ENCODE results near the gene CENPM. TPM values are rescaled to one million over a fixed set of nuclear protein-coding genes. Genes with fewer than 3 reads are reported as not detected.

The CENPM gene
- total and polyA plus RNA-seq, 4 donors, result 5.2 to 13.0 (median 10.6) TPM

DNA sequence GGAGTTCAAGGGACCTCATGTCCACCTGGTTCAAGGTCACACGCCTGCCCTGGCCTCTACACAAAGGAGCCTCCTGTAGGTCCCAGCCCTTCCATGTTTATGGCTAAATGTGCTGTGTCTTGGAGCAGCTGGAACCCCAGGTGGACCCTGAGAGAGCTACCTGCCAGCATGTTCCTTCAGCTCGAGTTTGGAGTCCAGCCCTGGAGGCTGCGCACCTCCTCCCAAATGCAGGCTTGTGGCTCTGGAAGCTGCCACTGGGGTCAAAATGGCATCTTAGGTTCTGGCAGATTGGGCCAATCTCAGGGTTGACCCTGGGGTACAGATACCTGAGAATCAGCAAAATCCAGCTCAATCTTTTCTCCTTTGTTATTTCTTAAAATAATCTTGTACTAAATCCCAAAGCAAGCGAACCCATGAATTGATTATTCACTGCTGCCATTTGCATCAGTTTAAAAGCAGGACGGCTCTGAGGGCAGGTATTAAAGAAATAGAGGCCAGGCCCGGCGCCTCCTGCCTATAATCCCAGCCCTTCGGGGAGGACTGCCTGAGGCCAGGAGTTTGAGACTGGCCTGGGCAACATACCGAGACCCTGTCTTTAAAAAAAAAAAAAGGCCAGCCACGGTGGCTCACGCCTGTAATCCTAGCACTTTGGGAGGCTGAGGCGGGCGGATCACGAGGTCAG is 23.2 kb downstream of the CENPM start:
- Histone ChIP-seq H3K9me3 (ENCODE audit: control insufficient read depth, insufficient read depth, low read length) (no peaks in the 10 kb centered on the region), H3K4me3 (ENCODE audit: low read depth, low read length) (no peak overlapping the region), H3K27ac (ENCODE audit: low read depth, low read length) (no peak overlapping the region), H3K27me3 (ENCODE audit: control insufficient read depth, insufficient read depth, low read length) (peaks cover 47% of the 10 kb centered on the region), H3K36me3 (ENCODE audit: control insufficient read depth, insufficient read depth, low read length) (no peaks in the 10 kb centered on the region), H3K4me1 (ENCODE audit: control insufficient read depth, insufficient read depth, low read length) (peaks cover 39% of the 10 kb centered on the region)
- DNase-seq (ENCODE audit: low read depth in 4 of 6, low spot score in 6 of 6), result no peak
- 89% methylated on average over 11 of the region's 14 CpGs for WGBS (ENCODE audit: insufficient coverage)

- Histone ChIP-seq H3K36me3 (ENCODE audit: control insufficient read depth, insufficient read depth, low read length) (no peaks in the 10 kb centered on the region), H3K27me3 (ENCODE audit: control insufficient read depth, insufficient read depth, low read length) (peaks cover 47% of the 10 kb centered on the region), H3K4me3 (ENCODE audit: low read depth, low read length) (no peak overlapping the region), H3K4me1 (ENCODE audit: control insufficient read depth, insufficient read depth, low read length) (peaks cover 37% of the 10 kb centered on the region), H3K27ac (ENCODE audit: low read depth, low read length) (no peak overlapping the region), H3K9me3 (ENCODE audit: control insufficient read depth, insufficient read depth, low read length) (no peaks in the 10 kb centered on the region)
- no peak for DNase-seq (ENCODE audit: low read depth in 4 of 6, low spot score in 6 of 6)
- 91% methylated on average over 4 of the region's 4 CpGs for WGBS (ENCODE audit: insufficient coverage)
Measured at GRCh38 chr22:41922940-41923594, 23.9 kb downstream of the CENPM start.

- no peak overlapping the region for H3K27ac ChIP-seq (ENCODE audit: low read depth, low read length)
- H3K4me1 ChIP-seq (ENCODE audit: control insufficient read depth, insufficient read depth, low read length), result peaks cover 43% of the 10 kb centered on the region
- no peaks in the 10 kb centered on the region for H3K36me3 ChIP-seq (ENCODE audit: control insufficient read depth, insufficient read depth, low read length)
- DNase-seq (ENCODE audit: low read depth in 4 of 6, low spot score in 6 of 6), result no peak
- H3K9me3 ChIP-seq (ENCODE audit: control insufficient read depth, insufficient read depth, low read length), result no peaks in the 10 kb centered on the region
- peaks cover 50% of the 10 kb centered on the region for H3K27me3 ChIP-seq (ENCODE audit: control insufficient read depth, insufficient read depth, low read length)
- H3K4me3 ChIP-seq (ENCODE audit: low read depth, low read length), result no peak overlapping the region
- WGBS (ENCODE audit: insufficient coverage), result 90% methylated on average over 5 of the region's 5 CpGs
Measured at GRCh38 chr22:41922328-41922727, 24.6 kb downstream of the CENPM start.

GRCh38 chr22:41920271-41920976 is 26.5 kb downstream of the CENPM start:
- 17% methylated on average over 14 of the region's 21 CpGs for WGBS (ENCODE audit: insufficient coverage)
- no peak for DNase-seq (ENCODE audit: low read depth in 4 of 6, low spot score in 6 of 6)
- peaks cover 52% of the 10 kb centered on the region for H3K27me3 ChIP-seq (ENCODE audit: control insufficient read depth, insufficient read depth, low read length)

GRCh38 chr22:41919357-41920224 is 27.4 kb downstream of the CENPM start:
- peak in 1 of 6 donors; percentile 60 for DNase-seq (ENCODE audit: low read depth in 4 of 6, low spot score in 6 of 6)
- Histone ChIP-seq H3K4me3 (ENCODE audit: low read depth, low read length) (peak overlapping the region; percentile 35), H3K27ac (ENCODE audit: low read depth, low read length) (no peak overlapping the region), H3K9me3 (ENCODE audit: control insufficient read depth, insufficient read depth, low read length) (no peaks in the 10 kb centered on the region), H3K4me1 (ENCODE audit: control insufficient read depth, insufficient read depth, low read length) (peaks cover 40% of the 10 kb centered on the region), H3K36me3 (ENCODE audit: control insufficient read depth, insufficient read depth, low read length) (no peaks in the 10 kb centered on the region), H3K27me3 (ENCODE audit: control insufficient read depth, insufficient read depth, low read length) (peaks cover 52% of the 10 kb centered on the region)
- under 1% methylated on average over 58 of the region's 62 CpGs for WGBS (ENCODE audit: insufficient coverage)

More at GRCh38 chr22:41920271-41920976, 26.5 kb downstream of the CENPM start:
- Histone ChIP-seq H3K4me1 (ENCODE audit: control insufficient read depth, insufficient read depth, low read length) (peaks cover 35% of the 10 kb centered on the region), H3K4me3 (ENCODE audit: low read depth, low read length) (no peak overlapping the region), H3K27ac (ENCODE audit: low read depth, low read length) (no peak overlapping the region), H3K36me3 (ENCODE audit: control insufficient read depth, insufficient read depth, low read length) (no peaks in the 10 kb centered on the region), H3K9me3 (ENCODE audit: control insufficient read depth, insufficient read depth, low read length) (no peaks in the 10 kb centered on the region)

DNA sequence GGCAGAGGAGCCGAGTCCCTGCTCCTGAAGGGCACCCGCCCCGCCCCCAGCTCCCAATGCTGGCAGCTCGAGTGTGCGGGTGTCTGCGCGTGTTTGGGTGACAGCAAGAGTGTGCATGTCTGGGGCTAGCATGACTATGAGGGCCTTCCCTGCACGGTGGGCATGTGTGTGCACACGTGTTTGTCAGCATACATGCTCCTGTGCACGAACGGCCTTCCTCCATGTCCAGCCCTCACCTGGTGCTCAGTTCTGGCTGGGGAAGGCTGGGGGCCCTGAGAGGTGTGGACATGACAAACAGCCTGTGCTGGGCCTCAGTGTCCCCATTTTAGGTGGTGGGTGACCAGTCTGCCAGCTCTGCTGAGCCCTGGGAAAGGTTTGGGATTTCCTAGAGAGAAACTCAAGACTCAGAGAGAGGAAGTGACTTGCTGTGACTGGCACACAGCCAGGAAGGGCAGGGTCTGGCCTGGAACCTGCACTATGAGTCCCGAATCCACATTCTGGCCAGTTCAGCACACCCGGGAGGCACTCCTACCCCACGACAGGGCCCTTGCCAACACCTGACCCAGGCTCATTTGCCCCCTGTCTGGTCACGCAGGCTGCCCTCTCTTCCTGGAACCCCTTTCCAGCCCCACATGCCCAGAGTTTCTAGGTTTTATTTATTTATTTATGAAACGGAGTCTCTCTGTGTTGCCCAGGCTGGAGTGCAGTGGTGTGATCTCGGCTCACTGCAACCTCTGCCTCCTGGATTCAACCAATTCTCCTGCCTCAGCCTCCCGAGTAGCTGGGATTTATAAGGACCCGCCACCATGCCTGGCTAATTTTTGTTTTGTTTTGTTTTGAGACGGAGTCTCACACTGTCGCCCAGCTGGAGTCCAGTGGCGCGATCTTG is 28.8 kb downstream of the CENPM start:
- H3K27me3 ChIP-seq (ENCODE audit: control insufficient read depth, insufficient read depth, low read length), result peaks cover 64% of the 10 kb centered on the region
- peak in 1 of 6 donors; percentile 57 for DNase-seq (ENCODE audit: low read depth in 4 of 6, low spot score in 6 of 6)
- H3K4me3 ChIP-seq (ENCODE audit: low read depth, low read length), result no peak overlapping the region
- H3K4me1 ChIP-seq (ENCODE audit: control insufficient read depth, insufficient read depth, low read length), result peaks cover 43% of the 10 kb centered on the region
- WGBS (ENCODE audit: insufficient coverage), result 70% methylated on average over 18 of the region's 23 CpGs
- H3K9me3 ChIP-seq (ENCODE audit: control insufficient read depth, insufficient read depth, low read length), result no peaks in the 10 kb centered on the region
- no peaks in the 10 kb centered on the region for H3K36me3 ChIP-seq (ENCODE audit: control insufficient read depth, insufficient read depth, low read length)
- no peak overlapping the region for H3K27ac ChIP-seq (ENCODE audit: low read depth, low read length)

DNA sequence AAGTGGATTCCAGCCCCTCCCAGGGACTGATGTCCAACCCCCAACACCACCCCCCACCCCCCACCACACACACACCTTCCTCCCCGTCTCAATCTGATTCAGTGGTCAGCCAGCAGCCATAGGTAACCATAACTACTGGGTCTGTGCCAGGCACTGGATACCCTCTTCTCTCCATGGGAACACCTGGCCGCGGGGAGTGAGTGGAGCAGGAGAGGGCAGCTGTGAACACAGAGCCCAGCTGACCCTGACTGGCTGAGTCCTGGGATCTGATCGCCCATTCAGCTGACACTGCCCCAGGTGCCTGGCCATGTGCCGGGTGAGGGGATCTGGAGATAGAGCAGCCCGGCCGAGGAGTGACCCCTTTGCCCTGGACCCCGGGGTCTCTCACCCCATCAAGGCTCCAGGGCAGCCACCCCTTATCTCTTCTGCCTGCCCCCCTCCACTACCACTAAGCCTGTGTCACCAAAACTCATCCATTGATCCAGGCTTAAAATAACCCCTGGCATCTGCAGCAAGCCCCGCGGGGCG is 29.5 kb downstream of the CENPM start:
- no peaks in the 10 kb centered on the region for H3K9me3 ChIP-seq (ENCODE audit: control insufficient read depth, insufficient read depth, low read length)
- peaks cover 43% of the 10 kb centered on the region for H3K4me1 ChIP-seq (ENCODE audit: control insufficient read depth, insufficient read depth, low read length)
- peaks cover 71% of the 10 kb centered on the region for H3K27me3 ChIP-seq (ENCODE audit: control insufficient read depth, insufficient read depth, low read length)
- no peak overlapping the region for H3K4me3 ChIP-seq (ENCODE audit: low read depth, low read length)
- H3K36me3 ChIP-seq (ENCODE audit: control insufficient read depth, insufficient read depth, low read length), result peaks cover 2% of the 10 kb centered on the region
- no peak for DNase-seq (ENCODE audit: low read depth in 4 of 6, low spot score in 6 of 6)
- 70% methylated on average over 10 of the region's 11 CpGs for WGBS (ENCODE audit: insufficient coverage)
- H3K27ac ChIP-seq (ENCODE audit: low read depth, low read length), result no peak overlapping the region

DNA sequence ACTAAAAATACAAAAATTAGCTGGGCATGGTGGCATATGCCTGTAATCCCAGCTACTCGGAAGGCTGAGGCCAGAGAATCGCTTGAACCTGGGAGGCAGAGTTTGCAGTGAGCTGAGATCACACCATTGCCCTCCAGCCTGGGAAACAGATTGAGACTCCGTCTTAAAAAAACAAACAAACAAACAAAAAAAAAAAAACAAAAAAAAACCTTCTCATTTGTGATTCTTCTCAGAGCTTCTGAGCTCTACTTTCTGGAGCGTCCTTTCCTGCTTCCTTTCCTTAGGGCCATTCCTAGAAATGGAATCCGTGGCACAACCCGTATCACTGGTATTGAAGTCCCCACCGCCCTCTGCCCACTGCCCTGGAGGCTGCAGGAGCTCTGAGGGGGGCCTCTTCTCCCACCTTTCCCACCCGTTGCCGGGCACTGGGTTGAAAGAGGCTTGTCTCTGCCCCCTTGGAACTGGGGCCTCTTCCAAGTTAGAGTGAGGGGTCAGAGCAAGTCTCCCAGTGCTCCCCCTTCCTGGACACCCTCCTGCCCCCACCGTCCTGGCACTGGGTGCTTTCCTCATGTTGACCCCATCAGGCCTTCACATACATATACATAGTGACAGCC is 30.1 kb downstream of the CENPM start:
- Histone ChIP-seq H3K4me1 (ENCODE audit: control insufficient read depth, insufficient read depth, low read length) (peaks cover 43% of the 10 kb centered on the region), H3K4me3 (ENCODE audit: low read depth, low read length) (no peak overlapping the region), H3K27me3 (ENCODE audit: control insufficient read depth, insufficient read depth, low read length) (peaks cover 77% of the 10 kb centered on the region), H3K36me3 (ENCODE audit: control insufficient read depth, insufficient read depth, low read length) (peaks cover 2% of the 10 kb centered on the region), H3K27ac (ENCODE audit: low read depth, low read length) (no peak overlapping the region), H3K9me3 (ENCODE audit: control insufficient read depth, insufficient read depth, low read length) (no peaks in the 10 kb centered on the region)
- no peak for DNase-seq (ENCODE audit: low read depth in 4 of 6, low spot score in 6 of 6)
- 53% methylated on average over 10 of the region's 10 CpGs for WGBS (ENCODE audit: insufficient coverage)
